Esophagus squamous epithelium (tissue), 4 donors: ENCODE data around the gene ATF7IP2.

ENCODE experiments used
- POLR2A ChIP-seq, 4 donors: fragments of 450-650 bp; IDR thresholded peaks; one replicate each; pipeline ENCODE4 v1.6.1; 2017; ENCODE audit warnings: antibody characterized with exemption in 4 of 4, mild to moderate bottlenecking in 4 of 4, moderate library complexity in 3 of 4
- TF ChIP-seq, protein P1 (sequence below), 6 experiments: fragments of 450-650 bp in 4 of 6; fragments of 200-600 bp in 2 of 6; sonication (generic) in 2 of 6; IDR thresholded peaks; one replicate each; pipeline ENCODE4 v1.5.1; 2016 to 2019; ENCODE audit warnings: antibody characterized with exemption in 6 of 6, mild to moderate bottlenecking in 4 of 6, moderate library complexity in 4 of 6

GRCh38 chr16:10528635-10529034 lies 142.8 kb downstream of the ATF7IP2 start:
- TF ChIP-seq, protein P1, sequence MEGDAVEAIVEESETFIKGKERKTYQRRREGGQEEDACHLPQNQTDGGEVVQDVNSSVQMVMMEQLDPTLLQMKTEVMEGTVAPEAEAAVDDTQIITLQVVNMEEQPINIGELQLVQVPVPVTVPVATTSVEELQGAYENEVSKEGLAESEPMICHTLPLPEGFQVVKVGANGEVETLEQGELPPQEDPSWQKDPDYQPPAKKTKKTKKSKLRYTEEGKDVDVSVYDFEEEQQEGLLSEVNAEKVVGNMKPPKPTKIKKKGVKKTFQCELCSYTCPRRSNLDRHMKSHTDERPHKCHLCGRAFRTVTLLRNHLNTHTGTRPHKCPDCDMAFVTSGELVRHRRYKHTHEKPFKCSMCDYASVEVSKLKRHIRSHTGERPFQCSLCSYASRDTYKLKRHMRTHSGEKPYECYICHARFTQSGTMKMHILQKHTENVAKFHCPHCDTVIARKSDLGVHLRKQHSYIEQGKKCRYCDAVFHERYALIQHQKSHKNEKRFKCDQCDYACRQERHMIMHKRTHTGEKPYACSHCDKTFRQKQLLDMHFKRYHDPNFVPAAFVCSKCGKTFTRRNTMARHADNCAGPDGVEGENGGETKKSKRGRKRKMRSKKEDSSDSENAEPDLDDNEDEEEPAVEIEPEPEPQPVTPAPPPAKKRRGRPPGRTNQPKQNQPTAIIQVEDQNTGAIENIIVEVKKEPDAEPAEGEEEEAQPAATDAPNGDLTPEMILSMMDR (IDR thresholded peaks at IDR 0.05): no peak
- no peak for TF ChIP-seq POLR2A (IDR thresholded peaks at IDR 0.05)
